GM12891 (cell line): Measurements from ENCODE around the gene BCL6.

Experiments
- POLR2A ChIP-seq: IDR thresholded peaks from 2 replicates; pipeline ENCODE4 v1.6.1; 2011; ENCODE audit warnings: low read depth, low read length, control low read depth
- POLR2AphosphoS5 ChIP-seq: IDR thresholded peaks from 2 replicates; pipeline ENCODE4 v1.6.1; 2011; ENCODE audit warnings: low read depth, low read length, control low read depth
- SPI1 ChIP-seq: IDR thresholded peaks from 2 replicates; pipeline ENCODE4 v1.6.1; 2011; ENCODE audit warnings: low read depth, low read length, control low read depth
- TAF1 ChIP-seq: IDR thresholded peaks from 2 replicates; pipeline ENCODE4 v1.6.1; 2011; ENCODE audit warnings: low read depth, low read length, control low read depth

DNA sequence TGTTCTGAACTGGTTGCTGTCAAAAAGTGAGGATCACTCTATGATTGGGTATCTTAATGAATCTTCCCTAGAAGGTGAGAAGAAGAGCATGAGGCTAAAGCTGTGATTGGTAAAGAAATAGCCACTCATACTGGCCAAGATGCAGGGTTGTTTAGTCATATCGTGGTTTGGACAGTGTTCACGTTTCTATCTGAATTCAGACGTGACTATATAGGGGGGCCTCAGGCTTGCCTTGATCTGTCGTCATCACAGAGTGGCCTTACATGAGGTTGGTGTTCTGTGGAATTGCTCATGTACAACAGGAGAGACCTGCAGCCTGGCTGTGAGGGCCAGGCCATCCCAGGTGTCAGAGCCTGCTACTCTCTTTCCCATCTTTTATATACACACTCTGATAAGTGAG, 55.3 kb downstream of the BCL6 start:
- TF ChIP-seq SPI1, result no peak
- no peak for TF ChIP-seq POLR2A
- TF ChIP-seq POLR2AphosphoS5, result no peak
- TF ChIP-seq TAF1, result no peak
